ENCODE measurements around the gene NIPSNAP2.

The NIPSNAP2 gene

GRCh38 chr7:55965805-55966421 is 1.5 kb downstream of the NIPSNAP2 start:
- no peak for TF ChIP-seq CTCF (conservative IDR thresholded peaks at IDR 0.05)
- TF ChIP-seq ZFX (IDR thresholded peaks at IDR 0.05), result no peak
- H3K27ac ChIP-seq, result peak overlapping the region; percentile 83

- TF ChIP-seq ZFX (IDR thresholded peaks at IDR 0.05) (no peak), CTCF (conservative IDR thresholded peaks at IDR 0.05) (no peak)
- no peak overlapping the region for H3K27ac ChIP-seq
Measured at GRCh38 chr7:55966851-55967250, 2.5 kb downstream of the NIPSNAP2 start.

- TF ChIP-seq CTCF (conservative IDR thresholded peaks at IDR 0.05), result no peak
- no peak for TF ChIP-seq ZFX (IDR thresholded peaks at IDR 0.05)
Measured at GRCh38 chr7:55969391-55969790, 5.0 kb downstream of the NIPSNAP2 start.

GRCh38 chr7:55970561-55970960 is 6.2 kb downstream of the NIPSNAP2 start:
- no peak for TF ChIP-seq CTCF (conservative IDR thresholded peaks at IDR 0.05)
- no peak for TF ChIP-seq ZFX (IDR thresholded peaks at IDR 0.05)
- peak overlapping the region; percentile 15; the same call in 1 of the 2 replicates for H3K27ac ChIP-seq

More at GRCh38 chr7:55969391-55969790, 5.0 kb downstream of the NIPSNAP2 start:
- no peak overlapping the region for H3K27ac ChIP-seq

- TF ChIP-seq ZFX (IDR thresholded peaks at IDR 0.05) (no peak), CTCF (conservative IDR thresholded peaks at IDR 0.05) (no peak)
- H3K27ac ChIP-seq, result peak overlapping the region; percentile 15; the same call in 1 of the 2 replicates
Measured at GRCh38 chr7:55970978-55971377, 6.6 kb downstream of the NIPSNAP2 start.

GRCh38 chr7:55973747-55974250 is 9.4 kb downstream of the NIPSNAP2 start:
- no peak overlapping the region for H3K27ac ChIP-seq
- no peak for TF ChIP-seq CTCF (conservative IDR thresholded peaks at IDR 0.05)
- TF ChIP-seq ZFX (IDR thresholded peaks at IDR 0.05), result no peak

GRCh38 chr7:55975988-55976633 is 11.7 kb downstream of the NIPSNAP2 start:
- TF ChIP-seq CTCF (conservative IDR thresholded peaks at IDR 0.05), result no peak
- no peak for TF ChIP-seq ZFX (IDR thresholded peaks at IDR 0.05)
- no peak overlapping the region for H3K27ac ChIP-seq

All from C4-2B (cell line).